ENCODE measurements around the gene MCAM. TPM values are rescaled to one million over a fixed set of nuclear protein-coding genes. Genes with fewer than 3 reads are reported as not detected.

Gene MCAM
- total and polyA plus RNA-seq, 7 experiments from 2014 or later = 0.08 to 5.1 (median 0.60) TPM; not detected in 1

DNA sequence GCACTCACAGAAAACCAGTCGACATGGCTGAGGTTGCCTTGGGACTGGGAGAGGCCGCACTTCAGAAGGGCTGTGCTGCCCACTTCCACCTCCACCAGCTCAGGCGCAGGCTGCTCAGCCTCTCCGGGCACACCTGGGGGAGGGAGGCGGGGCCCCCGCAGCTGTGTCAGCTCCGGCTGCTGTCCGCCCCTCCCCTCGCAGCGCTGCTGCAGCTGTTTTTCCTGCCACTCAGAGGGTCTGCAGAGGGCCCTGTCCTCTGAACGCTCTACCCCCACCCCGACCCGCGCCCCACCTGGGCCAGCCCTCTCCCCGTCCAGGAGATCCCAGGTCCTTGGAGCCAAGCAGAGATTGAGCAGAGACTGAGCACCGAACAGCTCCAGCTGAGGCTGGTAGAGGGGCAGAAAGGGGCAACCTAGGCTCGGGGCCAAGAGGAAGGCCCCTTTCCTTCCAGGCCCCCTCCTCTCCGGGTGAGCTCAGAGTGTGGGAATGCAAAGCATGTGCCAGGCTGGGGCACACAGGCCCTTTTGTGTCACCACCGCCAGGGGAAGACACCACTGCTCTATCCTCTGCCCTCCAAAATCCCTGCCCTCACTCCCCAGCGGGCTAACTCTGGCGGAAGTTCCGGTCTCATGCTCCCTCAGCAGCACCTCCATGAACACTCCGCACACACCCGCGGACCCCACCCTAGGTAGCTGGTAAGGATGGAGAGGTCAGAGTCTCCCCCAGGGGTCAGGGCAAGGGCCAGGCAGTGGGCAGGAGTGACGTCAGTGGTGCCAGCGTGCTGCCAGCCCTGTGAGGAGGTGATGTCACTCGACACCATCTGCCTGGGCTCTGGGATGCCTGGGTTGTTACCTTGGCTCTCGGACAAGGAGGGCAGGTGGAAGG is 1.6 kb downstream of the MCAM start:
- H3K27me3 ChIP-seq (ENCODE audit: control insufficient read depth in 2 of 2, insufficient read depth in 2 of 2, low read length in 2 of 2) = peaks cover 0 to 6% of the 10 kb centered on the region in 2 donors
- peak overlapping the region; percentile 69 for H3K4me3 ChIP-seq (ENCODE audit: low read length)
- intact Hi-C loops (cut with micrococcal nuclease) = loop anchor here in 1 of 2 donors (1.0 kb wide), 2 partner anchors 8 to 9 kb away; no protein-coding TSS in a partner anchor
- no peaks in the 10 kb centered on the region for H3K9me3 ChIP-seq (ENCODE audit: control insufficient read depth in 2 of 3, low read length in 3 of 3)
- H3K4me1 ChIP-seq (ENCODE audit: control insufficient read depth in 2 of 2, insufficient read depth in 2 of 2, low read length in 2 of 2) = peaks cover 10 to 21% of the 10 kb centered on the region in 2 donors
- Mint-ChIP-seq H3K4me3 (peak overlapping the region; percentile 62 to 83 (median 78)), H3K4me1 (peaks cover 0 to 28% (median 19%) of the 10 kb centered on the region in 7 donors), H3K9me3 (no peaks in the 10 kb centered on the region), H3K27ac (peak overlapping the region in 4 of 9 donors; percentile 8 to 65 (median 38)), H3K27me3 (peaks cover 5 to 45% (median 18%) of the 10 kb centered on the region in 5 donors), H3K36me3 (no peaks in the 10 kb centered on the region)
- peak; percentile 75 for ATAC-seq
- ChIA-PET POLR2A (interaction anchor here (1.1 to 1.8 kb wide), 3 partner anchors 9 to 248 kb away, joined by 3 to 8 read pairs (median 7); partner anchors contain the start of gene VPS11), CTCF (interaction anchor here (1.3 to 1.5 kb wide), 4 partner anchors 8 to 119 kb away, joined by 4 to 8 read pairs (median 4); no protein-coding TSS in a partner anchor)
- DNase-seq = peak in 6 of 9 donors; percentile 36 to 55 (median 52)
- H3K36me3 ChIP-seq (ENCODE audit: control insufficient read depth in 2 of 3, insufficient read depth in 3 of 3, low read length in 3 of 3) = peaks cover 0 to 4% (median 0%) of the 10 kb centered on the region in 3 experiments
- H3K27ac ChIP-seq (ENCODE audit: low read depth, low read length) = peak overlapping the region; percentile 28

DNA sequence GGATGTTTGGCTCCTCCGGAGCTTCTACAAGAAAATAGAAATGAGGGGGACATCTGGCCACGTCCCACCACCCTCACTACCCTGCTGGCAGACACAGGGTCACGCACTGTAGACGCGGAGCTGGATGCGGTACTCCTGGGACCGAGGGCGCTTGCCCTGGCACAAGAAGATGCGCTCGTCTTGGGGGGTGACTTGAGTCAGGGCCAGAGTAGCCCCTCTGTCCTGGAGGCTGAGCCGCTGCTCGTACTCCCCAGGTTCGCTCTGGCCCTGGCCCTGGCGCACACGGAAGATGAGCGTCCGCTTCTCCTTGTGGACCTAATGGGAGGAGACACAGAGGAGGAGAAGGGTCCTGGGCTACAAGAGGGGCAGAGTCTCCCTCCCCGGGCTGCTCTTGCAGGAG is 2.2 kb downstream of the MCAM start:
- ChIA-PET CTCF (interaction anchor here (1.1 to 1.5 kb wide), 3 partner anchors 9 to 110 kb away, joined by 4 to 8 read pairs (median 6); no protein-coding TSS in a partner anchor), POLR2A (interaction anchor here (1.1 to 1.8 kb wide), 4 partner anchors 9 to 247 kb away, joined by 3 to 8 read pairs (median 6); partner anchors contain the start of gene VPS11)
- DNase-seq (no peak), ATAC-seq (no peak)
- no peak overlapping the region for H3K27ac ChIP-seq (ENCODE audit: low read depth, low read length)
- peak overlapping the region in 7 of 10 donors; percentile 25 to 83 (median 81) for H3K4me3 Mint-ChIP-seq
- peaks cover 0 to 3% (median 0%) of the 10 kb centered on the region in 11 donors for H3K9me3 Mint-ChIP-seq
- intact Hi-C loops (cut with micrococcal nuclease) = loop anchor here in 1 of 2 donors (1.0 kb wide), 2 partner anchors 8 to 9 kb away; no protein-coding TSS in a partner anchor
- H3K27ac Mint-ChIP-seq = peak overlapping the region in 1 of 9 donors; percentile 8
- H3K4me1 ChIP-seq (ENCODE audit: control insufficient read depth in 2 of 2, insufficient read depth in 2 of 2, low read length in 2 of 2) = peaks cover 10 to 21% of the 10 kb centered on the region in 2 donors
- H3K27me3 Mint-ChIP-seq = peaks cover 5 to 42% (median 15%) of the 10 kb centered on the region in 5 donors
- H3K36me3 Mint-ChIP-seq = peaks cover 0 to 2% (median 0%) of the 10 kb centered on the region in 5 donors
- no peaks in the 10 kb centered on the region for H3K9me3 ChIP-seq (ENCODE audit: control insufficient read depth in 2 of 3, low read length in 3 of 3)
- peaks cover 0 to 6% of the 10 kb centered on the region in 2 donors for H3K27me3 ChIP-seq (ENCODE audit: control insufficient read depth in 2 of 2, insufficient read depth in 2 of 2, low read length in 2 of 2)
- H3K4me3 ChIP-seq (ENCODE audit: low read length) = peak overlapping the region; percentile 69
- H3K36me3 ChIP-seq (ENCODE audit: control insufficient read depth in 2 of 3, insufficient read depth in 3 of 3, low read length in 3 of 3) = peaks cover 0 to 4% (median 0%) of the 10 kb centered on the region in 3 experiments
- peaks cover 0 to 24% (median 15%) of the 10 kb centered on the region in 7 donors for H3K4me1 Mint-ChIP-seq

DNA sequence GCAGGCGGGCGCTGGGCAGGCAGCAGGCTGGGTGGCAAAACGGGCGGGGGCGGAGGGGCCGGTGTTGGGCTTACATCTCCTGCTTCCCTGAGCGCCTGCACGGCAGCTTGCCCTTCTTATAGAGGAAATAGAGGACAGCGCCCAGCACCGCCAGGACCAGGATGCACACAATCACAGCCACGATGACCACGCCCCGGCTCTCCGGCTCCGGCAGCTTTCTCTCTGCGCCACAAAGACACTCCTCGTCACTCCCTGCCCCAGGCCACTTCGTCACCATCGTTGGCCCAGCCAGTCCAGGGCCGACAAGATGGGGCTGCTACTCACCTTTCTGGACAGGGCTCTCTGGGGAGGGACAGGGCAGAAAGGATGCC is 6.3 kb downstream of the MCAM start:
- intact Hi-C loops (cut with micrococcal nuclease) = no loop called here
- ChIA-PET POLR2A (no interaction called here), CTCF (interaction anchor here (0.9 to 4.8 kb wide), 2 partner anchors 12 to 18 kb away, joined by 4 to 42 read pairs; no protein-coding TSS in a partner anchor)
- peaks cover 0 to 1% of the 10 kb centered on the region in 2 donors for H3K27me3 ChIP-seq (ENCODE audit: control insufficient read depth in 2 of 2, insufficient read depth in 2 of 2, low read length in 2 of 2)
- H3K9me3 ChIP-seq (ENCODE audit: control insufficient read depth in 2 of 3, low read length in 3 of 3) = no peaks in the 10 kb centered on the region
- H3K27ac Mint-ChIP-seq = peak overlapping the region in 2 of 9 donors; percentile 12 to 60
- DNase-seq (no peak), ATAC-seq (no peak)
- H3K27ac ChIP-seq (ENCODE audit: low read depth, low read length) = no peak overlapping the region
- H3K36me3 ChIP-seq (ENCODE audit: control insufficient read depth in 2 of 3, insufficient read depth in 3 of 3, low read length in 3 of 3) = peaks cover 0 to 4% (median 0%) of the 10 kb centered on the region in 3 experiments
- peaks cover 0 to 3% (median 0%) of the 10 kb centered on the region in 11 donors for H3K9me3 Mint-ChIP-seq
- peaks cover 0 to 13% (median 6%) of the 10 kb centered on the region in 5 donors for H3K27me3 Mint-ChIP-seq
- peaks cover 0 to 7% (median 0%) of the 10 kb centered on the region in 5 donors for H3K36me3 Mint-ChIP-seq
- H3K4me1 ChIP-seq (ENCODE audit: control insufficient read depth in 2 of 2, insufficient read depth in 2 of 2, low read length in 2 of 2) = peaks cover 5 to 31% of the 10 kb centered on the region in 2 donors
- no peak overlapping the region for H3K4me3 ChIP-seq (ENCODE audit: low read length)
- no peak overlapping the region for H3K4me3 Mint-ChIP-seq
- H3K4me1 Mint-ChIP-seq = peaks cover 14 to 36% (median 26%) of the 10 kb centered on the region in 7 donors

DNA sequence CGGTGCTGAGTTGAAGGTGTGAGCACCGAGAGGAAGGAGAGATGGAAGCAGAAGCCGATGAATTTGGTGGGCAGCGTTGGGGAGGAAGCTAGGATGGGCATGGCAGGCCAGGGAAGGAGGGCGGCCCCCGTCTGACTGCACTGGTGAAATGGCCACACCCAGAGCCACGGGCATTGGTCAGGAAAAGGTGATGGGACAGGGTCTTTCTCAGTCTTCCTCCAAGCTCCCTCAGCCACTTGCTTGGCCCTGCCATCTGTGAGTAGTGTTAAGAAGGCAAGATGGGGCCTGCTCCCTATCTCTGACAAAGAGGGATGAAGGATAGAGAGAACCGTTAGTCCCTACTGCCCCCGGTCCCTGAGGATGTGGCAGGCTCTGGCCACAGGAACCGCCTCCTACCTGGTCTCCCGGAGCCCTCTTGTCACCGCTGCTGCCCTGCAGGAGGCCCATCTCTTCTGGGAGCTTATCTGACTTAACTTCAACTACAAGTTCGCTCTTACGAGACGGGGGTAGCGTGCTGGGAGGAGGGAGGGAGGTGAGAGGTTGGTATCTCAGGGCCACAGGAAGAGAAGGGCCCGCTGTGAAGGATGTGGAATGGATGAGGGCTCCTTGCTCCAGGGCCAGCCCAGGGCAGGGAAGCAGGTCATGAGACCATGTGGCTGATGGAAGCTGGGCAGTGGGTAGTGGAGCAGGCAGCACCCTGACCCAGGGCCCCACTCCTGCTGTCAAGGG is 6.8 kb downstream of the MCAM start:
- Mint-ChIP-seq H3K27me3 (peaks cover 0 to 9% (median under 1%) of the 10 kb centered on the region in 5 donors), H3K27ac (peak overlapping the region in 5 of 9 donors; percentile 33 to 85 (median 75)), H3K9me3 (peaks cover 0 to 3% (median 0%) of the 10 kb centered on the region in 11 donors), H3K4me1 (peaks cover 16 to 36% (median 26%) of the 10 kb centered on the region in 7 donors), H3K4me3 (no peak overlapping the region), H3K36me3 (peaks cover 0 to 9% (median 0%) of the 10 kb centered on the region in 5 donors)
- Histone ChIP-seq H3K4me1 (ENCODE audit: control insufficient read depth in 2 of 2, insufficient read depth in 2 of 2, low read length in 2 of 2) (peaks cover 0 to 31% of the 10 kb centered on the region in 2 donors), H3K27me3 (ENCODE audit: control insufficient read depth in 2 of 2, insufficient read depth in 2 of 2, low read length in 2 of 2) (no peaks in the 10 kb centered on the region), H3K4me3 (ENCODE audit: low read length) (no peak overlapping the region), H3K9me3 (ENCODE audit: control insufficient read depth in 2 of 3, low read length in 3 of 3) (no peaks in the 10 kb centered on the region), H3K27ac (ENCODE audit: low read depth, low read length) (no peak overlapping the region), H3K36me3 (ENCODE audit: control insufficient read depth in 2 of 3, insufficient read depth in 3 of 3, low read length in 3 of 3) (peaks cover 0 to 4% (median 0%) of the 10 kb centered on the region in 3 experiments)
- ATAC-seq (no peak), DNase-seq (no peak)
- intact Hi-C loops (cut with micrococcal nuclease) = no loop called here
- POLR2A ChIA-PET = interaction anchor here (0.6 to 1.8 kb wide), 2 partner anchors 11 to 19 kb away, joined by 4 to 7 read pairs; no protein-coding TSS in a partner anchor
- CTCF ChIA-PET = interaction anchor here (0.9 to 4.8 kb wide), 2 partner anchors 12 to 18 kb away, joined by 4 to 42 read pairs; no protein-coding TSS in a partner anchor

DNA sequence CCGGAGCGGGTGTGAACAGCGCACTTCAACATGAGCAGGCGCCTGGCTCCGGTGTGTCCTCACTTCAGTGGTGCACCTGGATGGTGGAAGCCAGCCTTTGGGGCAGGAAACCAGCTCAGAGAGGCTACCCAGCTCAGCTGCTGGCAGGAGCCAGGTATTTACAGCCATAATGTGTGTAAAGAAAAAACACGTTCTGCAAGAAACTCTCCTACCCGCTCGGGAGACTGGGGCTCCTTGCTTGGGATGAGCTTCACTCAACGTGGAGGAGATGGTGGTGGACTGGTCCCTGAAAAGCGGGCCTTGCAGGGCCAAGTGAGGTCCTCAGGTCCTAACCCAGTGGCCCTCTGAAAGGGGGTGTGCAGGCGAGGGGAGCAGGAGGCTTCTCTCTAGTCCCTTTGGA is 7.5 kb downstream of the MCAM start:
- ATAC-seq (no peak), DNase-seq (no peak)
- peak overlapping the region in 3 of 9 donors; percentile 59 to 76 (median 75) for H3K27ac Mint-ChIP-seq
- peaks cover 0 to 4% (median 0%) of the 10 kb centered on the region in 5 donors for H3K27me3 Mint-ChIP-seq
- H3K9me3 Mint-ChIP-seq = peaks cover 0 to 5% (median 0%) of the 10 kb centered on the region in 11 donors
- ChIA-PET POLR2A (interaction anchor here (1.8 to 2.2 kb wide), 2 partner anchors 10 to 12 kb away, joined by 4 to 9 read pairs; no protein-coding TSS in a partner anchor), CTCF (interaction anchor here (4.8 kb wide), 1 partner anchor 13 kb away, joined by 42 read pairs; no protein-coding TSS in a partner anchor)
- Histone ChIP-seq H3K4me3 (ENCODE audit: low read length) (no peak overlapping the region), H3K9me3 (ENCODE audit: control insufficient read depth in 2 of 3, low read length in 3 of 3) (no peaks in the 10 kb centered on the region), H3K4me1 (ENCODE audit: control insufficient read depth in 2 of 2, insufficient read depth in 2 of 2, low read length in 2 of 2) (peaks cover 0 to 31% of the 10 kb centered on the region in 2 donors), H3K27me3 (ENCODE audit: control insufficient read depth in 2 of 2, insufficient read depth in 2 of 2, low read length in 2 of 2) (no peaks in the 10 kb centered on the region), H3K27ac (ENCODE audit: low read depth, low read length) (no peak overlapping the region), H3K36me3 (ENCODE audit: control insufficient read depth in 2 of 3, insufficient read depth in 3 of 3, low read length in 3 of 3) (peaks cover 0 to 4% (median 0%) of the 10 kb centered on the region in 3 experiments)
- peaks cover 21 to 37% (median 26%) of the 10 kb centered on the region in 7 donors for H3K4me1 Mint-ChIP-seq
- intact Hi-C loops (cut with micrococcal nuclease) = no loop called here
- no peak overlapping the region for H3K4me3 Mint-ChIP-seq
- H3K36me3 Mint-ChIP-seq = peaks cover 0 to 10% (median 0%) of the 10 kb centered on the region in 5 donors

Measured in naive thymus-derived CD4-positive, alpha-beta T cell (primary cell).